PC-3 (cell line): ENCODE measurements around the gene HIPK2. TPM values are rescaled to one million over a fixed set of nuclear protein-coding genes. Genes with fewer than 3 reads are reported as not detected.

Experiments
- ATAC-seq: fragments of 200-7000 bp; cut with Tn5 transposase; 2 replicates; pipeline ENCODE4 v1.9.1; 2020; ENCODE audit warnings: mild to moderate bottlenecking, moderate library complexity
- BruUV-seq: library from RNA; stranded (reverse); fragments of 400-500 nt; replicated peaks from 2 replicates; lab custom pipeline; 2021; lab: Mats Ljungman, UMichigan
- CTCF ChIA-PET: fragments of 300-600 bp; sonication (Branson Sonifier 250); formaldehyde crosslinking; loops from one replicate; lab custom pipeline; 2022; ENCODE audit warnings: antibody characterized with exemption; lab: Charles Lee
- POLR2A ChIA-PET: fragments of 300-600 bp; sonication (Branson Sonifier 250); formaldehyde crosslinking; loops from one replicate; lab custom pipeline; 2022; ENCODE audit warnings: antibody characterized with exemption; ENCODE audit not compliant: unreplicated experiment; lab: Charles Lee
- DNase-seq: peaks from one replicate; pipeline ENCODE4 v3.0.0-alpha.2; 2015
- H2AFZ ChIP-seq: fragments of 300-600 bp; sonication (generic); 2 replicates; pipeline ENCODE4 v1.6.0; 2016; ENCODE audit warnings: antibody characterized with exemption, low read length
- H3F3A ChIP-seq: fragments of 300-600 bp; sonication (generic); one replicate; pipeline ENCODE4 v1.6.0; 2017; ENCODE audit warnings: antibody characterized with exemption, low read length, control low read depth, mild to moderate bottlenecking; ENCODE audit not compliant: unreplicated experiment
- H3K27ac ChIP-seq: fragments of 300-600 bp; sonication (generic); 2 replicates; pipeline ENCODE4 v1.5.1; 2016; ENCODE audit warnings: mild to moderate bottlenecking, low read length
- H3K27me3 ChIP-seq: fragments of 300-600 bp; sonication (generic); 2 replicates; pipeline ENCODE4 v1.6.1; 2016; ENCODE audit warnings: low read length, mixed read lengths
- H3K36me3 ChIP-seq: fragments of 300-600 bp; sonication (generic); 2 replicates; pipeline ENCODE4 v1.6.1; 2016; ENCODE audit warnings: low read depth, mixed run types, low read length, mixed read lengths
- H3K4me1 ChIP-seq: fragments of 300-600 bp; sonication (generic); 2 replicates; pipeline ENCODE4 v1.5.1; 2016; ENCODE audit warnings: low read length; ENCODE audit not compliant: insufficient read depth
- H3K4me2 ChIP-seq: fragments of 300-600 bp; sonication (generic); 2 replicates; pipeline ENCODE4 v1.6.0; 2016; ENCODE audit warnings: low read length
- H3K4me3 ChIP-seq: fragments of 300-600 bp; sonication (generic); 2 replicates; pipeline ENCODE4 v1.5.1; 2016; ENCODE audit warnings: mild to moderate bottlenecking, low read length, mixed read lengths
- H3K79me2 ChIP-seq: fragments of 300-600 bp; sonication (generic); 2 replicates; pipeline ENCODE4 v1.6.1; 2017; ENCODE audit warnings: low read length, mixed read lengths
- H3K9ac ChIP-seq: fragments of 300-600 bp; sonication (generic); 2 replicates; pipeline ENCODE4 v1.6.0; 2016; ENCODE audit warnings: mild to moderate bottlenecking, low read length
- H3K9me2 ChIP-seq: fragments of 300-600 bp; sonication (generic); replicated peaks from 2 replicates; pipeline ENCODE4 v1.6.1; 2016; ENCODE audit warnings: mixed run types, low read length, mixed read lengths
- H3K9me3 ChIP-seq: fragments of 300-600 bp; sonication (generic); 2 replicates; pipeline ENCODE4 v1.6.1; 2016; ENCODE audit warnings: low read length, mixed read lengths
- H4K20me1 ChIP-seq: fragments of 300-600 bp; sonication (generic); 2 replicates; pipeline ENCODE4 v1.6.1; 2016; ENCODE audit warnings: low read length, mixed read lengths
- EZH2 ChIP-seq: fragments of 300-600 bp; sonication (generic); IDR thresholded peaks from one replicate; pipeline ENCODE4 v1.6.1; 2017; ENCODE audit warnings: antibody characterized with exemption, mild to moderate bottlenecking, low read length; ENCODE audit not compliant: unreplicated experiment
- EZH2phosphoT487 ChIP-seq: fragments of 300-600 bp; sonication (generic); IDR thresholded peaks from 2 replicates; pipeline ENCODE4 v1.6.1; 2018; ENCODE audit warnings: mild to moderate bottlenecking, antibody characterized with exemption, low read length, borderline replicate concordance
- intact Hi-C: fragments of 100-400 bp; cut with micrococcal nuclease; formaldehyde crosslinking; loops from 2 replicates; pipeline ENCODE4 v1.9.0; 2023
- total RNA-seq: library from RNA; depleted of rRNA; stranded (reverse); fragments of >200 nt; gene quantifications from 2 replicates; pipeline ENCODE4 v1.2.3, GENCODE V29; 2014
- TF ChIP-seq, protein P1 (sequence below): fragments of 300-600 bp; sonication (generic); conservative IDR thresholded peaks from 2 replicates; pipeline ENCODE4 v1.5.1; 2017; ENCODE audit warnings: antibody characterized with exemption, low read depth, mild to moderate bottlenecking, low read length

The HIPK2 gene
- total RNA-seq, 1 experiment from 2014 or later: 38.1 TPM

GRCh38 chr7:139782932-139783331, 5.1 kb upstream of the HIPK2 start:
- peaks cover 45% of the 10 kb centered on the region for H3K4me1 ChIP-seq
- no peaks in the 10 kb centered on the region for H3K36me3 ChIP-seq
- no peak overlapping the region for H3K4me3 ChIP-seq
- peak overlapping the region; percentile 49 for H3K27ac ChIP-seq
- BruUV-seq: no TSS peak
- DNase-seq (no peak), ATAC-seq (no peak)
- H3K79me2 ChIP-seq: peaks cover 30% of the 10 kb centered on the region
- intact Hi-C loops: loop anchor here (5.0 kb wide), 1 partner anchor 44 kb away; the partner anchor contains the start of gene TBXAS1
- no peaks in the 10 kb centered on the region for H3F3A ChIP-seq
- H4K20me1 ChIP-seq: no peaks in the 10 kb centered on the region
- H3K4me2 ChIP-seq: peak overlapping the region; percentile 59
- CTCF ChIA-PET: no interaction called here
- H3K9me2 ChIP-seq: no peaks in the 10 kb centered on the region
- no peak overlapping the region for H2AFZ ChIP-seq
- POLR2A ChIA-PET: interaction anchor here (0.5 to 0.6 kb wide), 2 partner anchors 18 to 62 kb away, joined by 3 read pairs; no protein-coding TSS in a partner anchor
- H3K27me3 ChIP-seq: no peaks in the 10 kb centered on the region
- no peaks in the 10 kb centered on the region for H3K9me3 ChIP-seq
- H3K9ac ChIP-seq: no peak overlapping the region
- TF ChIP-seq EZH2: no peak
- TF ChIP-seq, protein P1, sequence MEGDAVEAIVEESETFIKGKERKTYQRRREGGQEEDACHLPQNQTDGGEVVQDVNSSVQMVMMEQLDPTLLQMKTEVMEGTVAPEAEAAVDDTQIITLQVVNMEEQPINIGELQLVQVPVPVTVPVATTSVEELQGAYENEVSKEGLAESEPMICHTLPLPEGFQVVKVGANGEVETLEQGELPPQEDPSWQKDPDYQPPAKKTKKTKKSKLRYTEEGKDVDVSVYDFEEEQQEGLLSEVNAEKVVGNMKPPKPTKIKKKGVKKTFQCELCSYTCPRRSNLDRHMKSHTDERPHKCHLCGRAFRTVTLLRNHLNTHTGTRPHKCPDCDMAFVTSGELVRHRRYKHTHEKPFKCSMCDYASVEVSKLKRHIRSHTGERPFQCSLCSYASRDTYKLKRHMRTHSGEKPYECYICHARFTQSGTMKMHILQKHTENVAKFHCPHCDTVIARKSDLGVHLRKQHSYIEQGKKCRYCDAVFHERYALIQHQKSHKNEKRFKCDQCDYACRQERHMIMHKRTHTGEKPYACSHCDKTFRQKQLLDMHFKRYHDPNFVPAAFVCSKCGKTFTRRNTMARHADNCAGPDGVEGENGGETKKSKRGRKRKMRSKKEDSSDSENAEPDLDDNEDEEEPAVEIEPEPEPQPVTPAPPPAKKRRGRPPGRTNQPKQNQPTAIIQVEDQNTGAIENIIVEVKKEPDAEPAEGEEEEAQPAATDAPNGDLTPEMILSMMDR: no peak
- no peak for TF ChIP-seq EZH2phosphoT487

DNA sequence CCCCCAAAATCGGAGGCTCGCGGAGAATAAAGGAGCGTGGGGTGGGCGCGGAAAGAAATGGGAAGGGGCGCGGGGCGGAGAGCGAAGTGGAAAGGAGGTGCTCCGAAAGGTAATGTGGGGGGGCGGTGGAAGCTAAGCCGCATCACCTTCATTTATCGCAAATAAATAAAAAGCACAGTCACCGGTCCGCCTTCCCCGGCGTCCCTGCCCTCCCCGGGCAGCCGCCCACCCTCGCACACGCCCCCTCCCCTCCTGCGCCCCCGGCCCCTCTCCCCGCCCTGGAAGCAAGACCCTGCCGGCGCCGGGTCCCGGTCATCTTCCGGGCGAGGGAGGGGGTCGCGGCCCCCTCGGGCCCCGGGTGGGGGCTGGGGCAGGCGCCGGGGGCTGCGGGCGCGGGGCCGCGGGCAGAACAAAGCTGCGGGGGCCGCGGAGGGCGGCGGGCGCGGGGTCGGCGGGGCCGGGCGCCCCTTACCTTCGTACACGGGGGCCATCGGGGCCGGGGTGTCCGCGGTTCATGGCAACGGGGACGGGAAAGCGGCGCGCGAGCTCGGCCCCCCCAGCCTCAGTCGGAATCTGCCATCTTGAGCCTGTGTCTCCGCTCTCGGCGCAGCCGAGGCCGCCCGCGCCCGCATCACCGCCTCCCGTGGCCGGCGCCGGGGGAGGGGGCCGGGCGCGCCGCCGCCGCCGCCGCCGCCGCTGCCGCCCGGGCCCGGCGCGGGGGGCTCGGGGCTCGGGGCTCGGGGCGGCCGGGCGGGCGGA, 486 bp downstream of the HIPK2 start:
- Histone ChIP-seq H3K4me1 (peaks cover 46% of the 10 kb centered on the region), H3F3A (peaks cover 18% of the 10 kb centered on the region), H3K36me3 (peaks cover 13% of the 10 kb centered on the region; the same call in 1 of the 2 replicates), H3K9ac (peak overlapping the region; percentile 98), H2AFZ (no peak overlapping the region), H3K9me3 (no peaks in the 10 kb centered on the region), H3K4me2 (peak overlapping the region; percentile 94), H3K27me3 (no peaks in the 10 kb centered on the region), H3K4me3 (peak overlapping the region; percentile 80), H4K20me1 (0 out of 2 replicates have a peak, but pooled peaks cover 5% of the 10 kb centered on the region), H3K79me2 (peaks cover 79% of the 10 kb centered on the region), H3K9me2 (no peaks in the 10 kb centered on the region), H3K27ac (peak overlapping the region; percentile 99)
- peak; percentile 18 for DNase-seq
- 0 out of 2 replicates have a peak, but pooled peaks have one; percentile 0 for ATAC-seq
- POLR2A ChIA-PET: interaction anchor here (0.6 to 0.7 kb wide), 2 partner anchors 97 to 189 kb away, joined by 7 read pairs; no protein-coding TSS in a partner anchor
- TF ChIP-seq EZH2phosphoT487: no peak
- TF ChIP-seq, protein P1: no peak
- TF ChIP-seq EZH2: no peak
- intact Hi-C loops: loop anchor here (2.0 to 5.0 kb wide), 3 partner anchors 173 to 400 kb away; partner anchors contain the start of gene KDM7A
- no TSS peak for BruUV-seq
- CTCF ChIA-PET: interaction anchor here (0.7 kb wide), 1 partner anchor 124 kb away, joined by 4 read pairs; no protein-coding TSS in a partner anchor
